ENCODE measurements around the gene DOCK3.

DOCK3 gene

DNA sequence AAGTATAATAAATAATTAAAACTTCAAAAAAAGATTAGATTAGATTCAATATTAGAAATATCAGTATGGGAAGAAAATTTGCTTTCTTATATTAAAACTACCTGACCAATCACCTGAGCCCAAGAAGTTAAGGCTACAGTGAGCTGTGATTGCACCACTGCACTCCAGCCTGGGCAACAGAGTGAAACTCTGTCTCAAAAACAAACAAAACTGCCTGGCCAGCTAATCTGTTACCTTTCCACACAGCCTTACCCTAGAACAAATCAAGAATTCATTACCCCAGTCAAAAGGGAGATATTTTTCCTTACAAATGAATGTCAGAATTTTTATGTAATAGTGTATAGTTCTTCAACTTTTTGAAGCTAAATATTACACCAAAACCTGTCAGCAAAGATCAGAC, 593.4 kb downstream of the DOCK3 start:
- Histone ChIP-seq H3K9me3 (ENCODE audit: severe bottlenecking) (peaks cover 3% of the 10 kb centered on the region), H3K27ac (no peak overlapping the region), H3K36me3 (no peaks in the 10 kb centered on the region), H3K27me3 (ENCODE audit: insufficient read depth, low read depth, severe bottlenecking) (no peaks in the 10 kb centered on the region), H3K4me3 (ENCODE audit: low read depth, low read length) (no peak overlapping the region)
- TF ChIP-seq, protein P1, sequence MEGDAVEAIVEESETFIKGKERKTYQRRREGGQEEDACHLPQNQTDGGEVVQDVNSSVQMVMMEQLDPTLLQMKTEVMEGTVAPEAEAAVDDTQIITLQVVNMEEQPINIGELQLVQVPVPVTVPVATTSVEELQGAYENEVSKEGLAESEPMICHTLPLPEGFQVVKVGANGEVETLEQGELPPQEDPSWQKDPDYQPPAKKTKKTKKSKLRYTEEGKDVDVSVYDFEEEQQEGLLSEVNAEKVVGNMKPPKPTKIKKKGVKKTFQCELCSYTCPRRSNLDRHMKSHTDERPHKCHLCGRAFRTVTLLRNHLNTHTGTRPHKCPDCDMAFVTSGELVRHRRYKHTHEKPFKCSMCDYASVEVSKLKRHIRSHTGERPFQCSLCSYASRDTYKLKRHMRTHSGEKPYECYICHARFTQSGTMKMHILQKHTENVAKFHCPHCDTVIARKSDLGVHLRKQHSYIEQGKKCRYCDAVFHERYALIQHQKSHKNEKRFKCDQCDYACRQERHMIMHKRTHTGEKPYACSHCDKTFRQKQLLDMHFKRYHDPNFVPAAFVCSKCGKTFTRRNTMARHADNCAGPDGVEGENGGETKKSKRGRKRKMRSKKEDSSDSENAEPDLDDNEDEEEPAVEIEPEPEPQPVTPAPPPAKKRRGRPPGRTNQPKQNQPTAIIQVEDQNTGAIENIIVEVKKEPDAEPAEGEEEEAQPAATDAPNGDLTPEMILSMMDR (IDR thresholded peaks at IDR 0.05; ENCODE audit: low read depth, low read length), result no peak
- no peak for DNase-seq

DNA sequence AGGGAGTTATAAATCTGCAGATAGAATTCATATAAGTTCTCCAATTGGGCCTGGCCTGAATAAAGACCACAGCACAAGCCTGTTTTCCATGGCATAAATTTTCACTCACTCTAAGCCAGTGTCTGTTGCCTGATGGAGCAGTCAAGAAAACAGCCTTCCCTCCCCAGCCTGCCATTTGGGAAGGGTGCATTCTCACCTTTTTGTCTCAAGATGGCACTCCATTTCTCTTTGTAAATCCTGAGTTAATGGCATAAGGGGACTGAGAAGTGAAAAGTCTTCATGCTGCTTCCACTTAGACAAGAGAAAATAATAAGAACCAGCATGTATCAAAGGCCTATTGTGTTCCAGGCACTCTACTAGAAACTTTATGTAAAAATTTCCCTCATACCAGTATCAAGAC, 594.7 kb downstream of the DOCK3 start:
- Histone ChIP-seq H3K27ac (no peak overlapping the region), H3K27me3 (ENCODE audit: insufficient read depth, low read depth, severe bottlenecking) (no peaks in the 10 kb centered on the region), H3K9me3 (ENCODE audit: severe bottlenecking) (peaks cover 3% of the 10 kb centered on the region), H3K4me3 (ENCODE audit: low read depth, low read length) (no peak overlapping the region), H3K36me3 (no peaks in the 10 kb centered on the region)
- TF ChIP-seq, protein P1 (IDR thresholded peaks at IDR 0.05; ENCODE audit: low read depth, low read length), result peak; percentile 44; the same call in 1 of the 2 replicates
- peak; percentile 20 for DNase-seq

DNA sequence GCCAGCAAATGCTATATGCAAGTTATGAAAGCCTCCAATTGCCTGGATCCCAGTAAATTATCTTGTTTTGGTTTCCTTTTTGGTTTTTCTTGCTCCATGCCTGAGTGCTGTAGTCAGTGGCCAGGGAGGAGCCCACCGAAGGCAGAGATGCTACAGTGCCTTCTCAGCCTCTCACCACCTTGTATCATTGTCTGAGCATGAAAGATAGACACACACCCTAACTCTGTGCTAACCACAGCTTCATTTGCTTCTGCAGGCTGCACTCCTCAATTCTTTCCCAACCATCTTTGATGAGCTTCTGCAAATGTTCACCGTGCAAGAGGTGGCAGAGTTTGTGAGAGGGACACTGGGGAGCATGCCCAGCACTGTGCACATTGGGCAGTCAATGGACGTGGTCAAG, 595.8 kb downstream of the DOCK3 start:
- H3K36me3 ChIP-seq, result no peaks in the 10 kb centered on the region
- H3K9me3 ChIP-seq (ENCODE audit: severe bottlenecking), result peaks cover 3% of the 10 kb centered on the region
- no peaks in the 10 kb centered on the region for H3K27me3 ChIP-seq (ENCODE audit: insufficient read depth, low read depth, severe bottlenecking)
- TF ChIP-seq, protein P1 (IDR thresholded peaks at IDR 0.05; ENCODE audit: low read depth, low read length), result no peak
- no peak overlapping the region for H3K27ac ChIP-seq
- no peak for DNase-seq
- H3K4me3 ChIP-seq (ENCODE audit: low read depth, low read length), result no peak overlapping the region

DNA sequence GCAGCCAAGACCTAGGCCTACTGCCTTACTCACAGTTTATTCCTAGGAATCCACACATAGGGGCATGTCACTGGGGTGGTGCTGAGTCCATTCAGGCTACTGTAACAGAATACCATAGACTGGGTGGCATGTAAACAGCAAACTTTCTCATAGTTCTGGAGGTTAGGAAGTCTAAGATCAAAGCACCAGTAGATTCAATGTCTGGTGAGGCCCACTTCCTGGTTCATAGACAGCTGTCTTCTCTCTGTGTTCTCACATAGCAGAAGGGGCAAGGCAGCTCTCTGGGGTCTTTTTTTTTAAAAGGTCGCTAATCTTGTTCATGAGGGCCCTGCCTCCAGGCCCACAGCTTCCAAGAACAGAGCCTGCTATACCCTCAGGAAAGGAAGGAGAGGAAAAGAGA, 596.4 kb downstream of the DOCK3 start:
- no peak overlapping the region for H3K27ac ChIP-seq

DNA sequence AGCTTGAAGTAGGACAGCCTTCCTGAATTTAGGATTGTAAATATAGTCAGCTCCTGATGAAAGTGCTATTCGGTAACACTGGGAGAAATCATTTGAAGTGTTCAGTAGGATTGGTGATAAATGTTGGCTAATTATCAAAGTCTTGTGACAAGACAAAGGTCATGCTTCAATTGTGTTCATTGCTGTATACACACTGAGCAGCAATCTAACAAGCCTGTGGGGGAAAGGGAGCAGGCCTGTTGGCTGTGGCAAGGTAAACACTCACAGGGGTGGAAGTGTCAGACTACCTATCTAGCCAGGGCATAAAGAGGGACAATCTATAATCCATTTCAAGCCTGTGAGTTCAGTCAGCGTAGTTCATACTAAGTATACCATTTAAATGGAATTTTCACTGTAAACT, 599.3 kb downstream of the DOCK3 start:
- TF ChIP-seq, protein P1 (IDR thresholded peaks at IDR 0.05; ENCODE audit: low read depth, low read length), result no peak
- Histone ChIP-seq H3K4me3 (ENCODE audit: low read depth, low read length) (no peak overlapping the region), H3K36me3 (no peaks in the 10 kb centered on the region), H3K9me3 (ENCODE audit: severe bottlenecking) (no peaks in the 10 kb centered on the region), H3K27me3 (ENCODE audit: insufficient read depth, low read depth, severe bottlenecking) (no peaks in the 10 kb centered on the region), H3K27ac (no peak overlapping the region)
- no peak for DNase-seq

More for the DNA sequence above, 596.4 kb downstream of the DOCK3 start:
- Histone ChIP-seq H3K27me3 (ENCODE audit: insufficient read depth, low read depth, severe bottlenecking) (no peaks in the 10 kb centered on the region), H3K9me3 (ENCODE audit: severe bottlenecking) (peaks cover 3% of the 10 kb centered on the region), H3K36me3 (no peaks in the 10 kb centered on the region), H3K4me3 (ENCODE audit: low read depth, low read length) (no peak overlapping the region)
- TF ChIP-seq, protein P1 (IDR thresholded peaks at IDR 0.05; ENCODE audit: low read depth, low read length), result no peak
- DNase-seq, result no peak

DNA sequence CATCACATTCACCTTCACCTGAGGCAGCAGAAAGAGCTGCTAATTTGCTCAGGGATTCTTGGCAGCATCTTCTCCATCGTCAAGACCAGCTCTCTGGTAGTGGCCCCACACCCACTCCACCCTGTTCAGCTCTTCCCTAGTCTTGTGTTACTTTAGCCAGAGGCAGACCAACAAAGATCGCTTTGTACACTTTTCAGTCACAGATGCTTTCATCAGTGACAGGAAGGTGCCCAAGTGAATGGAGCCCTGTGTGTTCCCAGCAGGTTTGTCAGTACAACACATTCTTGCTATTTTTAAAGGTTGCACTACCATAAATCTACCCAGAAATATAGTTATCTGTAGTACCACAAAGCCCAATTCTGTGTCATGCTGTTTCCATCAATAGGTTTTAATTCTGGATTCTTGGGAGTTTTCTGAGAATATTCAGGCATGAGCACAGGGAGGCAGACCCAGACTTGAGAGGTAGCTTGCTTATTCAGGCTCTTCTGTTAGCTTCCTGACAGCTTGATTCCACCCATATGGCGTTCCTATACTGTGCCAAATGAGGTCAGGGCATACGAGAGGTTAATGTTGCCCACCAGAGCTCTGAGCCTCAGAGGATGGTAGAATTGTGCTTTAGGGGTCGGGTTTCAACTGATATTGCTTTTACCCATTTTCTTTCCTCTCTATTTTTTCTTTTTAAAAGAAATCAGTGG, 600.5 kb downstream of the DOCK3 start:
- Histone ChIP-seq H3K36me3 (no peaks in the 10 kb centered on the region), H3K27me3 (ENCODE audit: insufficient read depth, low read depth, severe bottlenecking) (no peaks in the 10 kb centered on the region), H3K27ac (peak overlapping the region; percentile 37; the same call in 1 of the 2 replicates), H3K4me3 (ENCODE audit: low read depth, low read length) (no peak overlapping the region), H3K9me3 (ENCODE audit: severe bottlenecking) (no peaks in the 10 kb centered on the region)
- TF ChIP-seq, protein P1 (IDR thresholded peaks at IDR 0.05; ENCODE audit: low read depth, low read length), result no peak
- peak; percentile 12 for DNase-seq
